ENCODE measurements around the gene RAPGEF4. TPM values are rescaled to one million over a fixed set of nuclear protein-coding genes. Genes with fewer than 3 reads are reported as not detected.

RAPGEF4 gene
- total and polyA plus RNA-seq, 2 of the 8 experiments (the other 6 are each of a cell fraction or from before 2014, with no cell fraction given): 1.2 to 2.6 TPM

DNA sequence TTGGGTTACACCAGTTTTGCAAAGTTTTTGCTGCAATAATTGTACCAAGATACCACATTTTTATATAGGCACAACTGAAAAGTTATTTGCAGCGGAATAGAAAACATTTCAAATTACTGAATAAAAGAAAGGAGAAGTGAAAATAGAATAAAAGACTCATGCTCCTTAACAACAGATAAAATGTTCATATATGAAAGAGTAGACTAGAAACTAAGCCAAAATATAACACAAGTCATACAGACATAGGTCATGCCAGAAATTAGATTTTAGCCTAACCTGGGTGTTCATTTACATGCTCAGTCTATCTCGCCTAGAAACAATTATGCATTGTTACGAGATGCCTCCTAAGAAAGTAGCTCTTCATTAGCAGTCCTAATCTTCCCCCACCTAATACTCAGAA, 323.6 kb downstream of the RAPGEF4 start:
- FAIRE-seq: no peak
- H2BK20ac ChIP-seq (ENCODE audit: low read length): no peak overlapping the region
- CTCF ChIA-PET (ENCODE audit: partially characterized antibody): interaction anchor here (1.1 kb wide), 2 partner anchors 13 to 151 kb away, joined by 3 read pairs; no protein-coding TSS in a partner anchor
- TF ChIP-seq TBP (IDR thresholded peaks at IDR 0.05; ENCODE audit: low read depth, low read length) (no peak), BRCA1 (IDR thresholded peaks at IDR 0.05; ENCODE audit: low read depth, low read length) (no peak), PHF8 (conservative IDR thresholded peaks at IDR 0.05; ENCODE audit: low read depth, low read length) (no peak), SP1 (IDR thresholded peaks at IDR 0.05; ENCODE audit: low read depth, low read length) (no peak), RAD21 (IDR thresholded peaks at IDR 0.05 in 1 of 2, conservative IDR thresholded peaks at IDR 0.05 in 1 of 2; ENCODE audit: low read depth in 2 of 2, low read length in 2 of 2) (no peak), SUZ12 (IDR thresholded peaks at IDR 0.05; ENCODE audit: low read length) (no peak), NRF1 (IDR thresholded peaks at IDR 0.05; ENCODE audit: low read depth, low read length) (no peak), SIRT6 (IDR thresholded peaks at IDR 0.05; ENCODE audit: low read length) (no peak), POLR2A (IDR thresholded peaks at IDR 0.05; ENCODE audit: control extremely low read depth in 1 of 2, low read depth in 2 of 2, low read length in 2 of 2) (no peak), SIN3A (conservative IDR thresholded peaks at IDR 0.05 in 1 of 2, IDR thresholded peaks at IDR 0.05 in 1 of 2; ENCODE audit: low read depth in 1 of 2, low read length in 2 of 2) (no peak), KDM1A (IDR thresholded peaks at IDR 0.05; ENCODE audit: borderline replicate concordance, low read length) (no peak), CHD2 (IDR thresholded peaks at IDR 0.05; ENCODE audit: low read length) (no peak), JUN (IDR thresholded peaks at IDR 0.05; ENCODE audit: low read depth, low read length) (no peak)
- TF ChIP-seq, protein P1, sequence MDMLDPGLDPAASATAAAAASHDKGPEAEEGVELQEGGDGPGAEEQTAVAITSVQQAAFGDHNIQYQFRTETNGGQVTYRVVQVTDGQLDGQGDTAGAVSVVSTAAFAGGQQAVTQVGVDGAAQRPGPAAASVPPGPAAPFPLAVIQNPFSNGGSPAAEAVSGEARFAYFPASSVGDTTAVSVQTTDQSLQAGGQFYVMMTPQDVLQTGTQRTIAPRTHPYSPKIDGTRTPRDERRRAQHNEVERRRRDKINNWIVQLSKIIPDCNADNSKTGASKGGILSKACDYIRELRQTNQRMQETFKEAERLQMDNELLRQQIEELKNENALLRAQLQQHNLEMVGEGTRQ (IDR thresholded peaks at IDR 0.05; ENCODE audit: low read length): no peak

More for the DNA sequence above, 323.6 kb downstream of the RAPGEF4 start:
- H3K79me2 ChIP-seq (ENCODE audit: control insufficient read depth in 1 of 2, insufficient read depth in 2 of 2, low read length in 2 of 2): no peaks in the 10 kb centered on the region
- WGBS, 2 experiments (ENCODE audit: extremely low coverage in 1 of 2, insufficient coverage in 1 of 2, insufficient read length in 1 of 2, insufficient replicate concordance in 2 of 2, low coverage in 1 of 2, low lambda C conversion rate in 2 of 2, missing lambda C conversion rate in 1 of 2): 87% methylated on average over 3 of the region's 3 CpGs; no CpG with 5 or more reads in 1 of the 2 experiments
- no peak overlapping the region for H3K4me3 ChIP-seq (ENCODE audit: extremely low read depth in 1 of 4, insufficient read depth in 2 of 4, low read depth in 3 of 4, low read length in 4 of 4)
- POLR2A ChIA-PET (ENCODE audit: partially characterized antibody): interaction anchor here (0.6 to 1.3 kb wide), 2 partner anchors 13 to 703 kb away, joined by 3 to 5 read pairs; no protein-coding TSS in a partner anchor
- H3K9ac ChIP-seq (replicated peaks in 1 of 4; ENCODE audit: extremely low read depth in 1 of 4, low read depth in 3 of 4, low read length in 3 of 4): no peak overlapping the region
- H3K18ac ChIP-seq (ENCODE audit: extremely low read depth, low read length): no peak overlapping the region
- no peak overlapping the region for H3K27ac ChIP-seq (ENCODE audit: low read depth, low read length)
- no peaks in the 10 kb centered on the region; a peak in 2 of 4 replicates for H3K9me3 ChIP-seq (ENCODE audit: insufficient read depth in 2 of 2, low read depth in 1 of 2, low read length in 1 of 2)
- H4K8ac ChIP-seq (ENCODE audit: extremely low read depth, insufficient read depth, low read length): no peak overlapping the region
- no peak overlapping the region for H4K91ac ChIP-seq (replicated peaks; ENCODE audit: insufficient read length, low read length)
- H2AK5ac ChIP-seq (ENCODE audit: low read depth, low read length): no peak overlapping the region
- H3K27me3 ChIP-seq (replicated peaks in 1 of 4; ENCODE audit: control insufficient read depth in 3 of 4, extremely low read depth in 1 of 4, insufficient read depth in 3 of 4, low read length in 3 of 4): no peaks in the 10 kb centered on the region
- no peak overlapping the region for H3K23ac ChIP-seq (ENCODE audit: insufficient read length)
- no peak overlapping the region for H2BK12ac ChIP-seq (ENCODE audit: low read depth, low read length)
- no peak overlapping the region for H2AFZ ChIP-seq (ENCODE audit: low read length)
- H3K4ac ChIP-seq (replicated peaks; ENCODE audit: insufficient read length, low read depth, low read length): no peak overlapping the region
- H3K4me1 ChIP-seq (replicated peaks in 1 of 4; ENCODE audit: control insufficient read depth in 3 of 4, insufficient read depth in 4 of 4, low read length in 3 of 4): 0 out of 7 replicates have a peak, but pooled peaks cover 0 to 2% (median 0%) of the 10 kb centered on the region in 4 experiments
- no peak overlapping the region for H3K14ac ChIP-seq (ENCODE audit: insufficient read length)
- H3K79me1 ChIP-seq (ENCODE audit: low read depth, low read length): no peaks in the 10 kb centered on the region
- no peaks in the 10 kb centered on the region for H3K23me2 ChIP-seq (ENCODE audit: low read depth, low read length)
- no peaks in the 10 kb centered on the region for H3K36me3 ChIP-seq (ENCODE audit: control insufficient read depth in 2 of 4, insufficient read depth in 4 of 4, low read length in 3 of 4)
- H4K20me1 ChIP-seq (replicated peaks in 1 of 2; ENCODE audit: control insufficient read depth in 1 of 2, insufficient read depth in 2 of 2, low read length in 2 of 2): no peaks in the 10 kb centered on the region
- no peak overlapping the region for H3K56ac ChIP-seq (replicated peaks; ENCODE audit: insufficient read length, low read depth, low read length)
- no peak overlapping the region for H4K5ac ChIP-seq (ENCODE audit: insufficient read length, low read depth, low read length)
- H3K4me2 ChIP-seq (ENCODE audit: insufficient read depth in 1 of 2, low read depth in 2 of 2, low read length in 2 of 2): no peak overlapping the region
- DNase-seq (ENCODE audit: low read depth in 1 of 2, low spot score in 2 of 2): no peak
- H2BK5ac ChIP-seq (ENCODE audit: low read depth, low read length): no peak overlapping the region
- no peak overlapping the region for H2BK15ac ChIP-seq (ENCODE audit: low read length)
- H2BK120ac ChIP-seq (replicated peaks; ENCODE audit: low read depth, low read length): no peak overlapping the region

Data from H1 (cell line).